K562 (cell line): Measurements from ENCODE around the gene MYO1D. TPM values are rescaled to one million over a fixed set of nuclear protein-coding genes. Genes with fewer than 3 reads are reported as not detected.

Experiments used
- ATF1 ChIP-seq, 2 experiments: fragments of 450-650 bp in 1 of 2; IDR thresholded peaks; 2 replicates each; pipeline ENCODE4 v1.6.1; 2016; ENCODE audit warnings: missing compliant biosample characterization in 1 of 2, missing genetic modification characterization in 1 of 2
- BRCA1 ChIP-seq, 2 experiments: fragments of 450-650 bp in 1 of 2; sonication (generic) in 1 of 2; formaldehyde crosslinking in 1 of 2; IDR thresholded peaks; 2 replicates each; pipeline versions ENCODE4 v1.5.0 to v1.6.1; 2017 to 2020; ENCODE audit warnings: mild to moderate bottlenecking in 1 of 2, missing genetic modification reagents in 1 of 2
- CBX2 ChIP-seq: fragments of 200-600 bp; sonication (generic); IDR thresholded peaks from one replicate; pipeline ENCODE4 v1.6.1; 2012; ENCODE audit warnings: mild to moderate bottlenecking, low read length, inconsistent platforms; ENCODE audit not compliant: insufficient read depth, poor library complexity, severe bottlenecking
- DMBX1 ChIP-seq: fragments of 250-450 bp; sonication (Bioruptor Pico); IDR thresholded peaks from 2 replicates; pipeline ENCODE4 v1.8.0; 2022; ENCODE audit warnings: inconsistent platforms, mild to moderate bottlenecking, moderate library complexity, borderline replicate concordance
- ELF1 ChIP-seq: fragments of 200-800 bp; sonication (Bioruptor generic); IDR thresholded peaks from 2 replicates; pipeline ENCODE4 v1.6.1; 2016; ENCODE audit warnings: missing genetic modification characterization, missing compliant biosample characterization
- FOXA1 ChIP-seq: fragments of 450-650 bp; IDR thresholded peaks from 2 replicates; pipeline ENCODE4 v1.6.1; 2016; ENCODE audit warnings: mild to moderate bottlenecking, borderline replicate concordance
- HDAC1 ChIP-seq, 2 experiments: fragments of 450-650 bp; IDR thresholded peaks; 2 replicates each; pipeline ENCODE4 v1.6.1; 2016 to 2017; ENCODE audit warnings: inconsistent platforms in 1 of 2, mild to moderate bottlenecking in 1 of 2, moderate library complexity in 1 of 2
- HDAC8 ChIP-seq: fragments of 450-650 bp; IDR thresholded peaks from 2 replicates; pipeline ENCODE4 v1.6.1; 2016; ENCODE audit warnings: mild to moderate bottlenecking, missing genetic modification characterization, moderate library complexity, missing compliant biosample characterization
- NR4A1 ChIP-seq, 2 experiments: fragments of 250-450 bp in 1 of 2; fragments of 450-650 bp in 1 of 2; sonication (Bioruptor Pico) in 1 of 2; IDR thresholded peaks; 2 replicates each; pipeline versions ENCODE4 v1.4.0 to v1.6.1; 2016 to 2020; ENCODE audit warnings: mild to moderate bottlenecking in 2 of 2, missing compliant biosample characterization in 1 of 2, missing genetic modification characterization in 1 of 2, moderate library complexity in 1 of 2
- NRF1 ChIP-seq, 2 experiments: fragments of 450-650 bp; IDR thresholded peaks in 1 of 2; conservative IDR thresholded peaks in 1 of 2; 2 replicates each; pipeline ENCODE4 v1.6.1; 2014; ENCODE audit warnings: mild to moderate bottlenecking in 2 of 2
- NUFIP1 ChIP-seq: fragments of 450-650 bp; IDR thresholded peaks from 2 replicates; pipeline ENCODE4 v1.6.1; 2018; ENCODE audit not compliant: partially characterized antibody
- PATZ1 ChIP-seq: fragments of 250-450 bp; sonication (Bioruptor Pico); IDR thresholded peaks from 2 replicates; pipeline ENCODE4 v1.5.0; 2020; ENCODE audit warnings: mild to moderate bottlenecking, borderline replicate concordance
- RBM14 ChIP-seq: fragments of 200-400 bp; formaldehyde crosslinking; IDR thresholded peaks from 2 replicates; pipeline ENCODE4 v1.6.1; 2018; ENCODE audit warnings: low read depth, mild to moderate bottlenecking, low read length, moderate library complexity, borderline replicate concordance; ENCODE audit not compliant: insufficient read depth
- SMAD4 ChIP-seq: fragments of 250-450 bp; sonication (Bioruptor Pico); conservative IDR thresholded peaks from 2 replicates; pipeline ENCODE4 v1.8.0; 2021; ENCODE audit warnings: inconsistent platforms, mild to moderate bottlenecking, moderate library complexity
- SRSF7 ChIP-seq: fragments of 200-400 bp; formaldehyde crosslinking; optimal IDR thresholded peaks from 2 replicates; pipeline ENCODE3; 2017; ENCODE audit warnings: mild to moderate bottlenecking, low read depth, low read length
- STAT5A ChIP-seq: IDR thresholded peaks from 2 replicates; pipeline ENCODE4 v1.6.1; 2012; ENCODE audit warnings: low read length, inconsistent platforms, borderline replicate concordance
- TCF7 ChIP-seq: sonication (generic); IDR thresholded peaks from 2 replicates; pipeline ENCODE4 v1.6.1; 2016; ENCODE audit warnings: antibody characterized with exemption, borderline replicate concordance
- TEAD2 ChIP-seq: fragments of 450-650 bp; IDR thresholded peaks from 2 replicates; pipeline ENCODE4 v1.6.1; 2016; ENCODE audit warnings: missing genetic modification characterization, control low read depth, missing compliant biosample characterization
- ZKSCAN3 ChIP-seq: fragments of 250-450 bp; sonication (Bioruptor Pico); IDR thresholded peaks from 2 replicates; pipeline ENCODE4 v1.4.0; 2020
- ZKSCAN8 ChIP-seq: fragments of 200-800 bp; sonication (Bioruptor generic); IDR thresholded peaks from 2 replicates; pipeline ENCODE4 v1.6.1; 2016; ENCODE audit warnings: missing genetic modification characterization, missing compliant biosample characterization
- ZNF12 ChIP-seq: sonication (generic); formaldehyde crosslinking; IDR thresholded peaks from 2 replicates; pipeline ENCODE4 v1.4.0; 2020; ENCODE audit warnings: mild to moderate bottlenecking, missing genetic modification reagents
- ZNF449 ChIP-seq: fragments of 250-450 bp; sonication (Bioruptor Pico); IDR thresholded peaks from 2 replicates; pipeline ENCODE4 v1.8.0; 2022; ENCODE audit warnings: moderate library complexity, mild to moderate bottlenecking, inconsistent platforms
- ZNF780A ChIP-seq: fragments of 250-450 bp; sonication (Bioruptor Pico); IDR thresholded peaks from 2 replicates; pipeline ENCODE4 v1.5.0; 2021; ENCODE audit warnings: mild to moderate bottlenecking
- polyA plus RNA-seq, 8 experiments: library from polyadenylated mRNA; depleted of rRNA in 4 of 8; stranded (reverse) in 5 of 8; unstranded in 3 of 8; fragments of >200 nt; fragmentation: Nextera tagmentation in 2 of 8; fragmentation: Illumina TruSeq in 1 of 8; extraction: Ambion mirVana in 2 of 8; extraction: Trizol in 1 of 8; gene quantifications; 2 replicates each; pipeline versions ENCODE4 v1.2.1 to v1.2.3, GENCODE V29; 2011 to 2014; ENCODE audit warnings: inconsistent platforms in 1 of 8, missing spikeins in 1 of 8
- total RNA-seq, 7 experiments: library from RNA; depleted of rRNA in 6 of 7; stranded (reverse); fragments of >200 nt in 6 of 7; fragmentation: Illumina TruSeq in 2 of 7; extraction: Trizol in 2 of 7; gene quantifications; 2 replicates each; pipeline versions ENCODE4 v1.2.1 to v1.2.3, GENCODE V29; 2011 to 2021; ENCODE audit warnings: low replicate concordance in 1 of 7

Gene MYO1D
- total and polyA plus RNA-seq, 9 of the 15 experiments (the other 6 are each of a cell fraction or from before 2014, with no cell fraction given) = 2.1 to 71.2 (median 45.4) TPM

GRCh38 chr17:32877164-32877764, 340 bp upstream of the MYO1D start (continued):
- peak; percentile 11; the same call in 1 of the 2 replicates for TF ChIP-seq ELF1 (tag)
- TF ChIP-seq TCF7 = no peak
- TF ChIP-seq ZNF12 = no peak
- TF ChIP-seq HDAC8 (tag) = no peak
- no peak for TF ChIP-seq RBM14
- no peak for TF ChIP-seq ATF1 (CRISPR knock-in tag; IDR thresholded peaks at IDR 0.05)
- TF ChIP-seq ATF1 (tag; IDR thresholded peaks at IDR 0.05) = no peak
- TF ChIP-seq TEAD2 (tag) = no peak
- TF ChIP-seq NR4A1 (CRISPR knock-in tag; IDR thresholded peaks at IDR 0.05) = no peak
- TF ChIP-seq NR4A1 (tag; IDR thresholded peaks at IDR 0.05) = no peak
- no peak for TF ChIP-seq ZNF449 (CRISPR knock-in tag)
- no peak for TF ChIP-seq STAT5A
- no peak for TF ChIP-seq CBX2
- no peak for TF ChIP-seq BRCA1 (IDR thresholded peaks at IDR 0.05)
- no peak for TF ChIP-seq BRCA1 (CRISPR knock-in tag; IDR thresholded peaks at IDR 0.05)
- TF ChIP-seq SMAD4 (CRISPR knock-in tag) = peak; percentile 57; the same call in 1 of the 2 replicates
- no peak for TF ChIP-seq ZKSCAN3
- TF ChIP-seq NRF1 (conservative IDR thresholded peaks at IDR 0.05 in 1 of 2, IDR thresholded peaks at IDR 0.05 in 1 of 2) = peak; percentile 66 to 81; a peak in 2 of 4 replicates
- TF ChIP-seq PATZ1 (CRISPR knock-in tag) = no peak
- TF ChIP-seq DMBX1 = peak; percentile 81
- TF ChIP-seq HDAC1 (IDR thresholded peaks at IDR 0.05) = no peak
- no peak for TF ChIP-seq ZNF780A (CRISPR knock-in tag)
- no peak for TF ChIP-seq ZKSCAN8 (CRISPR knock-in tag)
- no peak for TF ChIP-seq NUFIP1
- TF ChIP-seq SRSF7 = no peak
- no peak for TF ChIP-seq FOXA1
